IPS DF 6.9 (cell line): ENCODE measurements around the gene IGF2BP2.

ENCODE experiments used
- DNase-seq: peaks from one replicate; pipeline ENCODE4 v3.0.0-alpha.2; 2013; ENCODE audit warnings: low read depth, low spot score
- H3K27ac ChIP-seq: one replicate; pipeline ENCODE4 v1.5.1; 2013; ENCODE audit warnings: low read length, control low read depth
- H3K27me3 ChIP-seq: 2 replicates; pipeline ENCODE4 v1.6.1; 2013; ENCODE audit warnings: mild to moderate bottlenecking, low read length; ENCODE audit not compliant: control insufficient read depth, insufficient read depth
- H3K36me3 ChIP-seq: 2 replicates; pipeline ENCODE4 v1.6.1; 2013; ENCODE audit warnings: low read length; ENCODE audit not compliant: control insufficient read depth, insufficient read depth
- H3K4me1 ChIP-seq: 2 replicates; pipeline ENCODE4 v1.6.1; 2013; ENCODE audit warnings: low read length; ENCODE audit not compliant: control insufficient read depth, insufficient read depth
- H3K4me3 ChIP-seq: 2 replicates; pipeline ENCODE4 v1.5.1; 2013; ENCODE audit warnings: mild to moderate bottlenecking, low read length
- H3K9me3 ChIP-seq: 2 replicates; pipeline ENCODE4 v1.6.1; 2013; ENCODE audit warnings: low read length, inconsistent platforms; ENCODE audit not compliant: control insufficient read depth, insufficient read depth
- WGBS: extraction: QIAGEN DNeasy Blood & Tissue Kit; methylation state at CpG from one replicate; pipeline ENCODE4 v1.1.7; 2013; ENCODE audit warnings: mixed read lengths, missing lambda C conversion rate; ENCODE audit not compliant: insufficient read length, insufficient coverage; 5-methylcytosine and 5-hydroxymethylcytosine counted together

IGF2BP2 gene

GRCh38 chr3:185756477-185756876 is 68.4 kb downstream of the IGF2BP2 start:
- peaks cover 8% of the 10 kb centered on the region; the same call in 1 of the 2 replicates for H3K4me1 ChIP-seq

DNA sequence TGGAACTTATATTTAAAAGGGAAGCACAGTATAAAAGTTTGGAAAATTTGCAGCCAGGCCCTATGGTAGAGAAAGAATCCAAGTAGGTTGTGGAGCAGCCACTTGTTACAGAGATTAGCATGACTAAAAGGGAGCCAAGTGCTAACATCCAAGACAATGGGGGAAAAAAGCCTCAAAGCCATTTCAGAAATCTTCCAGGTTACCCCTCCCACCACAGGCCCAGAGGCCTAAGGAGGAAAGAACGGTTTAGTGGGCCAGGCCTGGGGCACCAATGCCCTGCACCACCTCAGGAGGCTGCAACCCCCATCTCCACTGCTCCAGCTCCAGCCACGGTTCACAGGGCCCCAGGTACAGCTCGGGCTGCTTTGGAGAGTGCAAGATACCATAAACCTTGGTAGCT is 69.9 kb downstream of the IGF2BP2 start:
- Histone ChIP-seq H3K36me3 (no peaks in the 10 kb centered on the region), H3K9me3 (no peaks in the 10 kb centered on the region; the same call in 1 of the 2 replicates), H3K4me3 (no peak overlapping the region), H3K27me3 (no peaks in the 10 kb centered on the region), H3K4me1 (peaks cover 5% of the 10 kb centered on the region), H3K27ac (no peak overlapping the region)
- DNase-seq, result no peak
- no CpG with 5 or more reads among the region's 3 CpGs for WGBS

More at GRCh38 chr3:185756477-185756876, 68.4 kb downstream of the IGF2BP2 start:
- Histone ChIP-seq H3K27me3 (no peaks in the 10 kb centered on the region), H3K27ac (no peak overlapping the region), H3K4me3 (no peak overlapping the region), H3K9me3 (no peaks in the 10 kb centered on the region; the same call in 1 of the 2 replicates), H3K36me3 (no peaks in the 10 kb centered on the region)
- no peak for DNase-seq
- WGBS, result no CpG with 5 or more reads among the region's 4 CpGs

DNA sequence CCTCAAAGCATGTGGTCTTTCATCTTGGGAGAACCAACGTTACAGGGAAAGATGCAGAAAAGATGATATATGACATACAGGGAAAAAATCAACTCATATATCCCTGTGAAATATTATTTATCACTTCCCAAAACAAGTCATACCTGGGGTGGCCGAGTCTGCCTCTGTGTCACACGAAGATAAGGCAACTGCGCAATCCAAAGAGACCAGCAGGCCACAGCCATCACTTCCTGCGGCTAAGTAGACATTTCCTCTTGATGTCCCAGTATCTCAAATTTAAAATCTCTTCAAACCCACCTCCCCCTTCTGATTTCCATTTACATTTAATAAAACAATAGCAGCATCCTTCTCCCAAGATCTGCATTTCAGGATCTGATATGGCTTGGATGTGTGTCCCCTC is 71.5 kb downstream of the IGF2BP2 start:
- Histone ChIP-seq H3K36me3 (no peaks in the 10 kb centered on the region), H3K4me3 (no peak overlapping the region), H3K4me1 (peaks cover 3% of the 10 kb centered on the region), H3K9me3 (no peaks in the 10 kb centered on the region; the same call in 1 of the 2 replicates), H3K27ac (no peak overlapping the region), H3K27me3 (no peaks in the 10 kb centered on the region)
- WGBS, result no CpG with 5 or more reads among the region's 5 CpGs
- no peak for DNase-seq

DNA sequence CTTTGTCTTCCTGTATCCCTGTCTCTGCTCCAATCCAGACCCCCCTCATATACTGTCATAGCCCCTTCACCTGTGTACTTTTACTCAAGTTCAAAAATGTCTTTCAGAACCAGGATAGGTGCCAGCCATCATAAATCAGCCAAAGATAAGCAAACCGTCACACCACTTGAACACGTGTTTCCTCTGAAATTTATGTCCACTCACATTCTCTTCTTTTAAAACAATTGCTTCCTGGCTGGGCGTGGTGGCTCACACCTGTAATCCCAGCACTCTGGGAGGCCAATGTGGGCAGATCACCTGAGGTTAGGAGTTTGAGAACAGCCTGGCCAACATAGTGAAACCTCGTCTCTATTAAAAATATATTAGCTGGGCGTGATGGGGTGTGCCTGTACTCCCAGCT is 74.1 kb downstream of the IGF2BP2 start:
- peaks cover 6% of the 10 kb centered on the region for H3K4me1 ChIP-seq
- H3K27me3 ChIP-seq, result no peaks in the 10 kb centered on the region
- no CpG with 5 or more reads among the region's 5 CpGs for WGBS
- no peaks in the 10 kb centered on the region for H3K36me3 ChIP-seq
- no peak for DNase-seq
- no peak overlapping the region for H3K4me3 ChIP-seq
- no peak overlapping the region for H3K27ac ChIP-seq
- no peaks in the 10 kb centered on the region; the same call in 1 of the 2 replicates for H3K9me3 ChIP-seq

DNA sequence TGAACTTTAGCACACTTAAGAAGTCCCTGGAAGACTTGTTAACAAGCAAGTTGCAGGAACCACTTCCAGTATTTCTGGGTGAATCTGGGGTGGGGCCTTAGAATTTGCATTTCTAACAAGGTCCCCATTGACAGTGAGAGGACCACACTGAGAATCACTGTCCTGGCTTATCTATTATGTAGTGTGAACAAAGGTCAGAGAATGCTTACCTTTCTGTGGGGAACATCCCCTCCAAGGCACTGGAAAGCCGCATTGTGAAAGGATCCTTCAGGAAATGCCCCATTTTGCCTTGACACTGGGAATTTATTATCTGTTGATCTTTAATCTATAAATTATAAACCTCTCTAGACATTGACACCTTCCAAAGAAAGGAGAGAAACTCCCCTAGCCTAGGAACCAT is 74.8 kb downstream of the IGF2BP2 start:
- Histone ChIP-seq H3K4me3 (no peak overlapping the region), H3K9me3 (no peaks in the 10 kb centered on the region), H3K36me3 (no peaks in the 10 kb centered on the region), H3K27ac (no peak overlapping the region), H3K27me3 (no peaks in the 10 kb centered on the region), H3K4me1 (peaks cover 8% of the 10 kb centered on the region)
- no peak for DNase-seq
- no CpG with 5 or more reads among the region's 1 CpG for WGBS

DNA sequence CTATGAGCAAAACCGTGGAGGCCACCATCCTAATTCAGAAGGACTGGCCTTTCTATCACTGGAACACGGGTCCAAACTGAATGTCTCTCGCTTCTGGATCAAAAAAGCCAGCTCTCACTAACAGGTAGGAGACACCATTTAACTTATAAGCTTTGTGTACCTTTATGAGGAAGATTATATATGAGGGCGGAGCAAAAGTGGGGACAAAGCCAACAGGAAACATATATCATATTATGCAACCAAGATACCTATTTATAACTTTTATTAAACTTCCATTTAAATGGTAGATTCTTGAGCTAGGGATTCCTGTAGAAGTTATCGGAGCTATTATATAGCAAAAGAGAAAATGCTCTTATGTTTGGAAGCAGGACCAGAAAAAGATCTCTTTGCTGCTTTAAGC is 78.4 kb downstream of the IGF2BP2 start:
- H3K27ac ChIP-seq, result no peak overlapping the region
- no CpG with 5 or more reads among the region's 5 CpGs for WGBS
- H3K36me3 ChIP-seq, result no peaks in the 10 kb centered on the region
- no peak overlapping the region for H3K4me3 ChIP-seq
- no peaks in the 10 kb centered on the region for H3K9me3 ChIP-seq
- H3K4me1 ChIP-seq, result peaks cover 6% of the 10 kb centered on the region
- DNase-seq, result no peak
- no peaks in the 10 kb centered on the region for H3K27me3 ChIP-seq

DNA sequence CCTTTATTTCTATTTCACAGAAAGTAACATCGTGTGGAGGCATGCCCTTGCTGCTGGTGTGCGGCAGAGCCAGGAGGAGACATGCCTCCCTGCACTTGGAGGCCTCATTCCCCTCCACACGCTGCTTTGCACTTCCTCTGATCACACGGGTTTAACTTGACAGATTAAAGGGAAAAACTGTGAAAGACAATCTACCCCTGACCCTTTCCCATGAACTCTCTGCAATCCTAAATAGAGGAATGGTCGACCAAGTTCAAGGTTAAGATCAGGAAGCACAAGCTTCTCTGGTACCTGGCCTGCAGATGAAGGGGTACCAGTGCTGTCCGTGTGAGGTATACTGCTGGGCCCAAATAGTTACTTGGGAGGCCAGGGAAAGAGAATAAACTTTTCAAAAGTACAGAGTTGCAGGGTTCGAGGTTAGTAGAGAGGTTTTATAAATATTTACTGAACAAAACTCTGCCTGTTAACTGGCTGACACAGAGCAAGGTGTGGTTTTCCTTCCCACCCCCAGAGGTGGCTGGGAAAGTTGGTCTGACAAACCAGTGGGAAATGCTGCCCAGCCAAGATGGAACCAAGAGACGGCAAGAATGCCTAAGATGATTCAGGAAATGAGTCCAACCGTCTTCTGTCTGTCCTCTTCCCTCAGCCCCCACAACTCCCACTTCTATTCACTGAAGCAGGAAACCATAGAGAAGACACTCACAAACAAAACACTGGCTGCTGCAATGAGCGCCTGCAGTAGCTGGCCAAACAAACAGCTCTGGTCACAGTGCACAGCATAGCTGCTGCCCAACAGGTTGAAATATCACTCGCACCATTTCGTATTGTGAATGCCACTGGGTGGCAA is 79.6 kb downstream of the IGF2BP2 start:
- Histone ChIP-seq H3K36me3 (no peaks in the 10 kb centered on the region), H3K9me3 (no peaks in the 10 kb centered on the region), H3K27me3 (no peaks in the 10 kb centered on the region), H3K4me3 (no peak overlapping the region), H3K4me1 (peaks cover 5% of the 10 kb centered on the region), H3K27ac (no peak overlapping the region)
- WGBS, result no CpG with 5 or more reads among the region's 12 CpGs
- no peak for DNase-seq

DNA sequence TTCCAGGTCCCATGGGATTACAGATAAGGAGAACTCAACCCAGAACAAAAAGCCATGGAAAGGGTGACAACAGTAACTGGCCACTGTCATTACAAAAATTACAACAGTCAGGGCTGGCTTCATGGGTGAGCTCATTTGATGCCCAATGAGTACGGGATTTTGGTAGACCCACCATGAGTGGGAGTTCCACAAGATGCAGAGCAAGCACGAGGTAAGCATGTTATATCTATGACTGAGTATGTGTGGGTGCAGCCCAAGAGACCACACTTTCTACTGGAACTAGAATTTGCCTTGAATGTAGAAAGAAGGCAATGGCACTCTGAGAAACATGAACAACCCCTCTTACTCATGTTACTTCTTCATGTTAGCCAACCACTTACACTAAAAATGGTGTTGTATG is 83.3 kb downstream of the IGF2BP2 start:
- Histone ChIP-seq H3K27me3 (no peaks in the 10 kb centered on the region), H3K9me3 (no peaks in the 10 kb centered on the region), H3K36me3 (no peaks in the 10 kb centered on the region), H3K4me1 (peaks cover 5% of the 10 kb centered on the region), H3K27ac (no peak overlapping the region), H3K4me3 (no peak overlapping the region)
- WGBS, result no CpG with 5 or more reads among the region's 2 CpGs
- DNase-seq, result no peak

DNA sequence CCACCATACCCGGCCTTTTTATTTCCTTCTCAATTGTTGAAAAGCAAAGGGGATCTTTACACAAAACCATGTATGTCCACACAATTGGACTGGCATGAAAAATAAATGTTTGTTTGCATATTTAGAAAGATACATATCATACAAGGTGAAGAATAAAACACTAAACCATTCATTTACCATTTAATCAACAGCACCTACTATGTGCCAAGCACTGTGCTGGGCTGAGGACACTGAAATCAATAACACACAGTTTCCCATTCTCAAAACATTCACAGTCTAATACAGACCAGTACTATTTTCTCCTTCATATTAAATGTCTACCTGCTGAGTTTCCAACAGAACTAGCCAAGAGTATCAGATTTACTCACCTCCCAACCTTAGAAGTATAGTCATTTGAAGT is 84.7 kb downstream of the IGF2BP2 start:
- no peaks in the 10 kb centered on the region for H3K27me3 ChIP-seq
- H3K4me1 ChIP-seq, result no peaks in the 10 kb centered on the region; the same call in 1 of the 2 replicates
- no peak for DNase-seq
- H3K4me3 ChIP-seq, result no peak overlapping the region
- H3K9me3 ChIP-seq, result no peaks in the 10 kb centered on the region
- no peaks in the 10 kb centered on the region for H3K36me3 ChIP-seq
- WGBS, result no CpG with 5 or more reads among the region's 1 CpG
- no peak overlapping the region for H3K27ac ChIP-seq

DNA sequence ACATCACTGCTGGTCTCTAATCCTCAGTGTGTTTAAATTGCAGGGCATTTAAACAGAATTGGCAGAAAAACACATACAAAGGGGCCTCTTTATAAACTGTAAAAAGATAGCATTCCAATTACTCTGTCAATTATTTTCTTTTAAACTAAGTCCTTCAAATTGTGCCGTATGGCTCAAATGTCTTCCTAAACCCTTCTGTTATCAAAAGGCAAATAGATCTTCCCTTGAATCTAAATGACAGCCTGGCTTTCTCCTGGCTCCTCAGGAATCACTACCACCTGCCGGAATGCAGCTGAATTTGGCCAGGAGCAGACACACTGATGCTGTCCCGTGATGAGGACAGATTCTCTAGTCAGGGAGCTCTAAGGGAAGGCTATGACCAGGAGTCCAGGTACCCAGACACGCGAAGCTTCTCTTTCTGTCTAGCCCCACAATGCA is 85.6 kb downstream of the IGF2BP2 start:
- no peak for DNase-seq
- Histone ChIP-seq H3K9me3 (no peaks in the 10 kb centered on the region), H3K27me3 (no peaks in the 10 kb centered on the region), H3K27ac (no peak overlapping the region), H3K4me3 (no peak overlapping the region), H3K4me1 (no peaks in the 10 kb centered on the region; the same call in none of the 2 replicates), H3K36me3 (no peaks in the 10 kb centered on the region)
- no CpG with 5 or more reads among the region's 5 CpGs for WGBS
